ENCODE results near the gene ZNF467. TPM values are rescaled to one million over a fixed set of nuclear protein-coding genes. Genes with fewer than 3 reads are reported as not detected.

ZNF467 gene
- total RNA-seq, 1 donor from 2014 or later, result 1.4 TPM

GRCh38 chr7:149780056-149780455 is 6.7 kb upstream of the ZNF467 start:
- Mint-ChIP-seq H3K4me3 (ENCODE audit: unreplicated experiment) (no peak overlapping the region), H3K9me3 (ENCODE audit: unreplicated experiment) (peaks cover 3% of the 10 kb centered on the region), H3K27me3 (ENCODE audit: unreplicated experiment) (peaks cover 1% of the 10 kb centered on the region), H3K36me3 (ENCODE audit: unreplicated experiment) (no peaks in the 10 kb centered on the region), H3K27ac (ENCODE audit: unreplicated experiment) (no peak overlapping the region), H3K4me1 (ENCODE audit: low read depth, unreplicated experiment) (peaks cover 2% of the 10 kb centered on the region)
- TF ChIP-seq, protein P1, sequence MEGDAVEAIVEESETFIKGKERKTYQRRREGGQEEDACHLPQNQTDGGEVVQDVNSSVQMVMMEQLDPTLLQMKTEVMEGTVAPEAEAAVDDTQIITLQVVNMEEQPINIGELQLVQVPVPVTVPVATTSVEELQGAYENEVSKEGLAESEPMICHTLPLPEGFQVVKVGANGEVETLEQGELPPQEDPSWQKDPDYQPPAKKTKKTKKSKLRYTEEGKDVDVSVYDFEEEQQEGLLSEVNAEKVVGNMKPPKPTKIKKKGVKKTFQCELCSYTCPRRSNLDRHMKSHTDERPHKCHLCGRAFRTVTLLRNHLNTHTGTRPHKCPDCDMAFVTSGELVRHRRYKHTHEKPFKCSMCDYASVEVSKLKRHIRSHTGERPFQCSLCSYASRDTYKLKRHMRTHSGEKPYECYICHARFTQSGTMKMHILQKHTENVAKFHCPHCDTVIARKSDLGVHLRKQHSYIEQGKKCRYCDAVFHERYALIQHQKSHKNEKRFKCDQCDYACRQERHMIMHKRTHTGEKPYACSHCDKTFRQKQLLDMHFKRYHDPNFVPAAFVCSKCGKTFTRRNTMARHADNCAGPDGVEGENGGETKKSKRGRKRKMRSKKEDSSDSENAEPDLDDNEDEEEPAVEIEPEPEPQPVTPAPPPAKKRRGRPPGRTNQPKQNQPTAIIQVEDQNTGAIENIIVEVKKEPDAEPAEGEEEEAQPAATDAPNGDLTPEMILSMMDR (IDR thresholded peaks at IDR 0.05; ENCODE audit: partially characterized antibody, unreplicated experiment), result no peak
- DNase-seq, result no peak

DNA sequence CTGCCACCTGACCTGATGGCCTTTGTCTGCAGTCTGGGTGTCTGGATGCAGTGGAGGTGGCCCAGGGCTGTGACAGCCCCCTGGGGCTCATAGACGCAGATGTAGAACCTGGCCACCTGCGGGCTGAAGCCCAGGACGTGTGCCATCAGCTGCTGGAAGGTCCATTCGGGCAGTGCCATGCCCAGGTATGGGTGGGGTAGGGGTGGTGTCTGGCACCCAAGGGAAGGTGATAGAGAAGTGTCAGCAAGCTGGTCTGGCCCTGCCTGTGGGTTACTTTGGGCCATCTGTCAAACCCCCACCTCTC is 6.1 kb upstream of the ZNF467 start:
- Mint-ChIP-seq H3K27me3 (ENCODE audit: unreplicated experiment) (peaks cover 2% of the 10 kb centered on the region), H3K4me3 (ENCODE audit: unreplicated experiment) (no peak overlapping the region), H3K27ac (ENCODE audit: unreplicated experiment) (no peak overlapping the region)

DNA sequence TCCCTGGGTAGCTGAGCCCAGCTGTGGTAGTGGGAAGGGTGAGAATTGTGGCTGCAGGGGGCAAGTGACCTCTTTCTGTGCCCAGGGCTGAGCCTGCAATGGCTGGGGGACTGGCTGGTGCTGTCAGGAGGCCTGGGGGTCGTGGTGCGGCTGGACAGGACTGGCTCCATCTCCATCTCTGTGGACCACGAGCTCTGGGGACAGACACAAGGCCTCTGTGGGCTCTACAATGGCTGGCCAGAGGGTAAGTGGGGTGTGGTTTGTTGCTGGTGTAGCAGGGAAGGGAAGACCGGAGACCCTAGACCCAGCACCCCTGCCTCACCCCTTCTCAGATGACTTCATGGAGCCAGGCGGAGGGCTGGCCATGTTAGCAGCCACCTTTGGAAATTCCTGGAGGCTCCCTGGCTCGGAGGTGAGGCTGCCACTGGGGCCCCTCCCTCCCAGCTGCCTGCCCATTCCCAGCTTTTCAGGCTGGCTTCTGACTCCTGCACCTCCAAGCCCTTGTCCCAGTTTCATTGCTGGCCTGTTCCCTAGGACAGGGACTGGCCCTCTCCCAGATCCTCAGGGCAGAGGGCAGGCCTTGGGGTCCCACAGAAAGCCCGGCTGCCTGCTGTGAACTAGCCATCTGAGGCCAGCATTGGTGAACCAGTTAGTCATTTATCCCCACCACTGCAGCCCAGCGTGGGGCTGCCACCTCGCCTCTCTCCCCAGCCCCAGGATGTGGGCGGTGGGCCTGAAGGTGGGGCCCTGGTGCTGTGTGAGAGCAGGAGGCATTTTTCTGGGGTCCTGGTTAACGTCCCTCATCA is 5.5 kb upstream of the ZNF467 start:
- DNase-seq, result peak; percentile 14
- TF ChIP-seq, protein P1 (IDR thresholded peaks at IDR 0.05; ENCODE audit: partially characterized antibody, unreplicated experiment), result no peak
- H3K36me3 Mint-ChIP-seq (ENCODE audit: unreplicated experiment), result no peaks in the 10 kb centered on the region
- H3K27ac Mint-ChIP-seq (ENCODE audit: unreplicated experiment), result no peak overlapping the region
- H3K4me3 Mint-ChIP-seq (ENCODE audit: unreplicated experiment), result no peak overlapping the region
- peaks cover 2% of the 10 kb centered on the region for H3K4me1 Mint-ChIP-seq (ENCODE audit: low read depth, unreplicated experiment)
- peaks cover 6% of the 10 kb centered on the region for H3K27me3 Mint-ChIP-seq (ENCODE audit: unreplicated experiment)
- H3K9me3 Mint-ChIP-seq (ENCODE audit: unreplicated experiment), result peaks cover 3% of the 10 kb centered on the region

More for the DNA sequence above, 6.1 kb upstream of the ZNF467 start:
- TF ChIP-seq, protein P1 (IDR thresholded peaks at IDR 0.05; ENCODE audit: partially characterized antibody, unreplicated experiment), result no peak
- peaks cover 3% of the 10 kb centered on the region for H3K9me3 Mint-ChIP-seq (ENCODE audit: unreplicated experiment)
- no peak for DNase-seq
- peaks cover 2% of the 10 kb centered on the region for H3K4me1 Mint-ChIP-seq (ENCODE audit: low read depth, unreplicated experiment)
- H3K36me3 Mint-ChIP-seq (ENCODE audit: unreplicated experiment), result no peaks in the 10 kb centered on the region

- Mint-ChIP-seq H3K36me3 (ENCODE audit: unreplicated experiment) (no peaks in the 10 kb centered on the region), H3K4me1 (ENCODE audit: low read depth, unreplicated experiment) (peaks cover 2% of the 10 kb centered on the region), H3K27me3 (ENCODE audit: unreplicated experiment) (peaks cover 6% of the 10 kb centered on the region), H3K4me3 (ENCODE audit: unreplicated experiment) (no peak overlapping the region), H3K9me3 (ENCODE audit: unreplicated experiment) (peaks cover 3% of the 10 kb centered on the region), H3K27ac (ENCODE audit: unreplicated experiment) (no peak overlapping the region)
- no peak for DNase-seq
- TF ChIP-seq, protein P1 (IDR thresholded peaks at IDR 0.05; ENCODE audit: partially characterized antibody, unreplicated experiment), result no peak
These were observed 4.9 kb upstream of the ZNF467 start for GRCh38 chr7:149778327-149778637.

- Mint-ChIP-seq H3K36me3 (ENCODE audit: unreplicated experiment) (no peaks in the 10 kb centered on the region), H3K9me3 (ENCODE audit: unreplicated experiment) (peaks cover 3% of the 10 kb centered on the region), H3K4me1 (ENCODE audit: low read depth, unreplicated experiment) (peaks cover 2% of the 10 kb centered on the region), H3K27me3 (ENCODE audit: unreplicated experiment) (peaks cover 6% of the 10 kb centered on the region), H3K4me3 (ENCODE audit: unreplicated experiment) (no peak overlapping the region), H3K27ac (ENCODE audit: unreplicated experiment) (no peak overlapping the region)
- peak; percentile 16 for DNase-seq
- TF ChIP-seq, protein P1 (IDR thresholded peaks at IDR 0.05; ENCODE audit: partially characterized antibody, unreplicated experiment), result no peak
These were observed 4.4 kb upstream of the ZNF467 start for GRCh38 chr7:149777551-149778326.
